ENCODE data around the gene PDZRN3.

The PDZRN3 gene

DNA sequence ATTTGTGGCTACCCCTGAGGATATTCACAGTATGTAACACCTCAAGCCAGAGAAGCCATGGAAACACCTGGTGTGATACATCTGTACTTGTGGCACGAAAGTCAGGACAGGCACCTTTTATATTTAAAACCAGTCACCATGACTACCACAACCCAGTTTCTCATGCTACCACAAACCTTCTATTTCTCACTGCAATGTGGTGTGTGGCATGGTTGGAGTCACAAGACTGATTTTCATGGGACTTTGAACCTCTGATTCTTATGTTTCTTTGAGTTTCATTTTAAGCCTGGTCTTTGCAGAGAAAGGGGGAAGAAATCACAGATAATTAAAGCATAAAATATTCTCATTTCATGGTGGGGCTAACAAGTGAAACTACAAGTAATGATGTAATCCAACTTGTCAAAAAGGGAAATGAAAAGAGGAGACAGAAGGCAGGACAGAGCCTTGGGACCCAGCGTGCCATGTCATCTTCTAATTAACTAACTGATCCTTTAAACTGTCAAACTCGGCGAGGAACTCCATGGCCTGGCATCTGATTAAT is 175.9 kb downstream of the PDZRN3 start:
- DNase-seq: no peak

- no peak for DNase-seq
These were observed 176.7 kb downstream of the PDZRN3 start for GRCh38 chr3:73448041-73448440.

GRCh38 chr3:73447111-73447510 is 177.6 kb downstream of the PDZRN3 start:
- DNase-seq: no peak

GRCh38 chr3:73446467-73447110 is 178.2 kb downstream of the PDZRN3 start:
- DNase-seq: no peak

GRCh38 chr3:73442886-73443285 is 181.9 kb downstream of the PDZRN3 start:
- DNase-seq: no peak

- DNase-seq: no peak
These were observed 182.6 kb downstream of the PDZRN3 start for GRCh38 chr3:73442152-73442551.

GRCh38 chr3:73437828-73438227 is 186.9 kb downstream of the PDZRN3 start:
- DNase-seq: no peak

DNA sequence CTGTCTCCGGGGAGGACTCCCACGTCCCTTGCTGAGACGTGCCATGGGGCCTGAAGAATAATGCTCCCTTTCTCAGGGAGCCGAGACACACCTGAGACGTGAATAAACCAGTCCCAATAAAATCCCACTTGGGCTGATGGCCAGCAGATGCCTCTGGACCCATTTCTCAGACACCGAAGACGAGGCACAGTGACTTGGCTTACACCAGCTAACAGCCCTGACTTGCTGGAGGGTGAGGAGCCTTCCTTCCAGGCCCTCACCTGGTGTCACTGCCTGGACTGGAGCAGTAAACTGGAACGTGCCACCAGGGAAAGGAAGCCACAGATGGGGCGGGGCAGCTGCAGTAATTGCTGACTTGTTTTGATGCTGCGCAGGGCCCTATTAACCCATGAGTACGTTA is 189.7 kb downstream of the PDZRN3 start:
- DNase-seq: no peak

- DNase-seq: peak; percentile 59
These were observed 191.1 kb downstream of the PDZRN3 start for GRCh38 chr3:73433687-73434086.

- no peak for DNase-seq
These were observed 191.7 kb downstream of the PDZRN3 start for GRCh38 chr3:73433079-73433478.

GRCh38 chr3:73432706-73433032 is 192.1 kb downstream of the PDZRN3 start:
- DNase-seq: no peak

DNA sequence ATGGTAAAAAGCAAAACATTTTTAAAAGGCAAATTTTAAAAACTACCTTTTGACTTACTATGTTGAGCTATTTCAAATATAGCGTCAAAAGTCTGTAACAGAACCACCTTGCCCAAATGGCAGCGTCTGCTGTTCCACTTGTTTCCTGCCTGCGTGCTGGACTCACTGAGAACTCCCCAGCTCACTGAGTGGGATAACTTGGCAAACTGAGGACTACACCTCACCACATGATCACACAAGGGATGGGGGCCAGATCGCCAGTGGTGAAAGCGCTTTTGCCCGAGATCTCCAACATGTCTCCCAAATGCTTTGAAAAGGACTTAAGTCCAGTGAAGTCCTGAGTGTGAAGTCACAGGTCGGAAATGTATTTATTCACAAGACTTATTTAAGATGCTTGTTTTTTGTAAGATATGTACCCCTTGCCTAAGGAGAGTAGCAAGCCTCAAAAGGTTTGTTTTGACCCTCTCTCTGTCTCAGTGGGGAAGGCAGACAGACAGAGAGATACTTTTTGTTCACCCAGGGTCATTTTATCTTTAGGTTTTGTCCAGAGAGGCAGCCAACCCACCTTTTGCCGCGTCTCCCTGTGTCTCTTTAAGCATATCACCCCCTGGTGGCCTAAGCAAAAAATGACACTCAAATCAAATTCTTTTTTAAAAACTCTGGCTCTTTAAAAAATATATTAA is 192.6 kb downstream of the PDZRN3 start:
- no peak for DNase-seq

DNA sequence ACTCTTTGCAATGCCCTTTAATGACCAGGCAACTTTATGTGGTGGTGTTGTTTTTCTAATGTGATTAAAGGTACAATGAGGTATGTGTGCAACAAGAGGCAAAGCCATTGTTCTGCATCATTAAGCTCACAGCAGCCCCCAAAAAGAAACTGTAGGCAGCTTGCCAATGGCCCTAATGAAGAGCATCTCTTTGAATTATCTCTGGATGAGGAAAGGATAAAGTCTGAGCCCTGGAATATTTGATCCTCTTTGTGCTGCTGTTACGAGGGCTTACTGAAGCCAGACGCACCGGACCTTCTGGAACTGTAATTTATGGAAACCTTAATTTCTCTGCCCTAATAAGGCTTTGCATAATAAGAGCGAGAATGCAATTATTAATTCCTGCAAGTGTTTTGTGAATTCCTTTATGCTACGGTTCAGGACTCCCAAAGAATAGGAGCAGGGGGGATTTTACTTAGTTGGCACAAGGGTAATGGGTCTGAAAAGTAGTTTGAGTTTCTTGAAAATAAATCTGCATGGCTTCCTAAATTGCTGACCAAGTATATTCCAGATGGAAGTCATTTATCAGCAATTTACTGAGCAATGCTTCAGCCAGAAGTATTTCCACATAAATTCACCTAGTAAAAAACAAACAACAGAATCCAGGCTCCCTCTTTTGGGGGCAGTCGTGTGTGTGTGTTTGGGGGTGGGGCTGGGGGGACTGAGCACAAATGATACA is 193.4 kb downstream of the PDZRN3 start:
- no peak for DNase-seq

GRCh38 chr3:73427048-73427706 is 197.6 kb downstream of the PDZRN3 start:
- no peak for DNase-seq

GRCh38 chr3:73426606-73427005 is 198.1 kb downstream of the PDZRN3 start:
- no peak for DNase-seq

DNA sequence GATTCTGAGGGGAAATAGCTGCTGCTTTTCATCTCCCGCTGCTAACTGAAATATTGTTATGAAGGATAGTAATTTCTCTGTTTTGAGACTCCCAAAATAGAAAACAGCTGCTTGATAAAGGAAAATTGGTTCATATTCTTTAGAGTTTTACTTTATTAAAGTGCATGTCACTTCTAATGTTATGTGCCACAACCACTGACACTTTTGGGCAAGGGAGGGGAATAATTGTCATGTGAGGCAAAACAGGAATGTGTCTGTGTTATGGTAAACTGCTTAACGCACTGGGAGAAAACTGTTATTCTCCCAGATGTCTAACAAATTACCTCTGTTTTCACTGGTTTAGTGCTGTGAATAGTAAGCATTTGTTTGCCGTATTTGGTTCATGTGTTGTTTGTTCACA is 201.6 kb downstream of the PDZRN3 start:
- DNase-seq: no peak

GRCh38 chr3:73422571-73422970 is 202.2 kb downstream of the PDZRN3 start:
- no peak for DNase-seq

DNA sequence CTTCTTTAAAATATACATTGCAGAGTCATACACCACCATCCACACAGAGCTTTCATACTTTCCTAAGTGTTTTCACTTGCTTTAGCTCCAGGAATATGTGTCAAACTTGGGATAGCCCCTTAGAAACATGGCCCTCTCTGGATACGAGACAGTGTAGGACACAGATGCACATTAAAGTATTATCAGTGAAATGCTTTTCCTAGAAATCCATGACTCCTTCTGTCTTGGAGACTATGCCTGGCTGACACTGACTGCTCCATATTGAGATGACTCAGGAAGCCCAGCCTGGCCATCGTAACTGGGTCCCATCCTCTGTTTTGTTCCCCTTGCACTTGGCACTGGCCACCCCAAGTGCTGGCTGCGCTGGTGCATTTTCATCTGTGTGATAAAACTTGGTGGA is 204.8 kb downstream of the PDZRN3 start:
- no peak for DNase-seq

DNA sequence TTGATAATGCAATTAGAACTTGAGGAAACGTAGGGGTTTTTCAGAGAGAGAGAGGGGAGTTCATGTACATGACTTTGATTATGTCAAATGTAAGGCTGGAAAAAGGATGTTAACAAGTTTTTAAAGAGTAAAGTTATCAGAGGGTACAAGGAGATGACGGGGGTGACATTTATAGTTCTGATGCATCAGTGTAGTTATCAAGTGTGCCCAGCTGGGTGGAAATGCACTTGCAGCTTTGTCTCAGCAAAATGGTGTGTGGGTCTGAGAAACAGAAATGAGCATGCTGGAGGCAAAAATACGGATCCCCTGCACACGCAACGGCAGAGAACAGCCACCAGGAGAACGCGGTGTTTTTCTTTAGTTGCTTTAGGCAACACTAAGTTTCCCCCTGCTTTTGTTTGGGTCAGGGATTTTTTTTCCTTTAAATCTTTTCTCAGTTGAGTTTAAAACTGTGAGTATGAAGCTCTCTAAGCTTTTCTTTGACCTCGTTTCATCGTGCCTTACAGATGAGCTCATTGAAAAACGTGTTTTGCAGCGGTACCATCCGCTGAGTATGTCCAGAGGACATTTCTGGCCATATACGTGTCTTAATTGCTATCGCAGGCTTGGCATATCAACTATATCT is 205.4 kb downstream of the PDZRN3 start:
- no peak for DNase-seq

DNA sequence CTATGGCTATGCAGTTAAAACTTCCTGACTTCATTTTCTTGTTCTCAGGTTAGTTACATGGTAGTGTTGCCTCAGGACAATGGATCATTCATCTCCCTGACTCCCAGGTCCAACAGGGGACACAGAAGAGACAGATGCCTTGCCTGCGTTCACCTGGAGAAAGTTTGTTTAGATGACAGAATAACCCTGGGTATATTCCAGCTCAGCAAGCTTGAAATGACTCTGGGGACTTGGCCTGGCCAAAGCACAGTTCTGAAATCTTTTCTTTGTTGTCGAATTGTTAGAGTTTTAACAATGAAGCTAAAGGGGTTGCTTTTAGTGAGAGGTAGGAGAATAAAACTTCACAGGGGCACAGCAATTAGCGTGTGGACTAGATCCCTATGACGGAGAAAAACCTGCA is 206.1 kb downstream of the PDZRN3 start:
- DNase-seq: no peak

- no peak for DNase-seq
These were observed 209.6 kb downstream of the PDZRN3 start for GRCh38 chr3:73415118-73415517.

- DNase-seq: no peak
These were observed 211.1 kb downstream of the PDZRN3 start for GRCh38 chr3:73413619-73414018.

GRCh38 chr3:73411993-73412392 is 212.7 kb downstream of the PDZRN3 start:
- DNase-seq: no peak
